HepG2 (cell line): Measurements from ENCODE around the gene SNX9. TPM values are rescaled to one million over a fixed set of nuclear protein-coding genes. Genes with fewer than 3 reads are reported as not detected.

Experiments
- CENPT ChIP-seq: sonication (generic); formaldehyde crosslinking; IDR thresholded peaks from 2 replicates; pipeline ENCODE4 v1.8.0; 2022; ENCODE audit warnings: low read depth, mild to moderate bottlenecking, moderate library complexity, missing genetic modification reagents
- FOSL2 ChIP-seq: sonication (generic); formaldehyde crosslinking; IDR thresholded peaks from 2 replicates; pipeline ENCODE4 v1.4.0; 2020; ENCODE audit warnings: missing genetic modification reagents
- FOXC1 ChIP-seq: sonication (generic); formaldehyde crosslinking; IDR thresholded peaks from 2 replicates; pipeline ENCODE4 v1.8.0; 2022; ENCODE audit warnings: mild to moderate bottlenecking, missing genetic modification reagents, borderline replicate concordance
- HINFP ChIP-seq: sonication (generic); formaldehyde crosslinking; IDR thresholded peaks from 2 replicates; pipeline ENCODE4 v1.4.0; 2020; ENCODE audit warnings: low read depth, mild to moderate bottlenecking, missing genetic modification reagents
- HMGXB4 ChIP-seq, 2 experiments: sonication (generic) in 1 of 2; formaldehyde crosslinking in 1 of 2; IDR thresholded peaks; 2 replicates each; pipeline versions ENCODE4 v1.4.0 to v1.6.1; 2018 to 2020; ENCODE audit warnings: missing genetic modification reagents in 2 of 2, borderline replicate concordance in 1 of 2, low read depth in 1 of 2, mild to moderate bottlenecking in 1 of 2, missing biosample characterization in 1 of 2
- HNF1B ChIP-seq: sonication (generic); formaldehyde crosslinking; IDR thresholded peaks from 2 replicates; pipeline ENCODE4 v1.5.1; 2020; ENCODE audit warnings: mild to moderate bottlenecking, moderate library complexity, missing genetic modification reagents
- KAT8 ChIP-seq: IDR thresholded peaks from 2 replicates; pipeline ENCODE4 v1.6.1; 2016; ENCODE audit warnings: missing genetic modification reagents, missing compliant biosample characterization
- KDM2A ChIP-seq: sonication (generic); formaldehyde crosslinking; IDR thresholded peaks from 2 replicates; pipeline ENCODE4 v1.4.0; 2020; ENCODE audit warnings: low read depth, missing genetic modification reagents, borderline replicate concordance
- LCORL ChIP-seq, 2 experiments: fragments of 450-650 bp in 1 of 2; sonication (generic) in 1 of 2; formaldehyde crosslinking in 1 of 2; IDR thresholded peaks; 2 replicates each; pipeline versions ENCODE4 v1.5.0 to v1.6.1; 2017 to 2020; ENCODE audit warnings: antibody characterized with exemption in 1 of 2, missing genetic modification reagents in 1 of 2
- MXI1 ChIP-seq: IDR thresholded peaks from 3 replicates; pipeline ENCODE4 v1.6.1; 2012; ENCODE audit warnings: low read depth, low read length, inconsistent platforms, borderline replicate concordance
- POGZ ChIP-seq: sonication (generic); formaldehyde crosslinking; IDR thresholded peaks from 2 replicates; pipeline ENCODE4 v1.4.0; 2020; ENCODE audit warnings: mild to moderate bottlenecking, missing genetic modification reagents
- POLR2AphosphoS2 ChIP-seq: IDR thresholded peaks from 2 replicates; pipeline ENCODE4 v1.6.1; 2011; ENCODE audit warnings: low read depth, low read length, improper control_type of control experiment
- RBM22 ChIP-seq: fragments of 200-400 bp; formaldehyde crosslinking; optimal IDR thresholded peaks from 2 replicates; pipeline ENCODE3; 2017; ENCODE audit warnings: mild to moderate bottlenecking, low read length, moderate library complexity
- SMAD3 ChIP-seq: sonication (generic); formaldehyde crosslinking; IDR thresholded peaks from 2 replicates; pipeline ENCODE4 v1.4.0; 2020; ENCODE audit warnings: missing genetic modification reagents
- SMARCE1 ChIP-seq: fragments of 450-650 bp; IDR thresholded peaks from 2 replicates; pipeline ENCODE4 v1.6.1; 2017; ENCODE audit warnings: borderline replicate concordance
- SP5 ChIP-seq: IDR thresholded peaks from 2 replicates; pipeline ENCODE4 v1.6.1; 2016; ENCODE audit warnings: low read depth, borderline replicate concordance
- TEAD3 ChIP-seq: optimal IDR thresholded peaks from 2 replicates; pipeline ENCODE3; 2016; ENCODE audit warnings: borderline replicate concordance
- XRCC5 ChIP-seq: fragments of 200-400 bp; formaldehyde crosslinking; optimal IDR thresholded peaks from 2 replicates; pipeline ENCODE3; 2017; ENCODE audit warnings: mild to moderate bottlenecking, low read length
- ZBTB25 ChIP-seq: IDR thresholded peaks from 2 replicates; pipeline ENCODE4 v1.6.1; 2018; ENCODE audit warnings: missing genetic modification reagents
- ZFP41 ChIP-seq: sonication (generic); formaldehyde crosslinking; IDR thresholded peaks from 2 replicates; pipeline ENCODE4 v1.4.0; 2020; ENCODE audit warnings: mild to moderate bottlenecking, missing genetic modification reagents, borderline replicate concordance
- ZMYM4 ChIP-seq: sonication (generic); formaldehyde crosslinking; IDR thresholded peaks from 2 replicates; pipeline ENCODE4 v1.8.1; 2023; ENCODE audit warnings: mild to moderate bottlenecking, missing genetic modification reagents
- ZNF207 ChIP-seq: fragments of 450-650 bp; IDR thresholded peaks from 2 replicates; pipeline ENCODE4 v1.6.1; 2016; ENCODE audit warnings: antibody characterized with exemption, borderline replicate concordance
- ZNF580 ChIP-seq: IDR thresholded peaks from 2 replicates; pipeline ENCODE4 v1.6.1; 2016; ENCODE audit warnings: low read depth, borderline replicate concordance
- polyA plus RNA-seq, 8 experiments: library from polyadenylated mRNA; depleted of rRNA in 3 of 8; stranded (reverse) in 7 of 8; unstranded in 1 of 8; fragments of >200 nt; fragmentation: Illumina TruSeq in 4 of 8; extraction: Trizol in 4 of 8; gene quantifications; 2 replicates each; pipeline versions ENCODE4 v1.2.1 to v1.2.3, GENCODE V29; 2011 to 2016; ENCODE audit warnings: low read depth in 4 of 8, missing spikeins in 1 of 8, mixed read lengths in 1 of 8; ENCODE audit not compliant: insufficient read depth in 1 of 8
- total RNA-seq, 5 experiments: library from RNA; depleted of rRNA; stranded (reverse); fragments of >200 nt; fragmentation: Illumina TruSeq; extraction: Trizol; gene quantifications; 2 replicates each; pipeline ENCODE4 v1.2.3, GENCODE V29; 2016; ENCODE audit warnings: low read depth in 1 of 5

Gene SNX9
- total and polyA plus RNA-seq, 2 of the 13 experiments (the other 11 are each of a cell fraction or from before 2014, with no cell fraction given) = 21.9 to 36.0 TPM

- TF ChIP-seq HMGXB4 (CRISPR knock-in tag; IDR thresholded peaks at IDR 0.05; ENCODE audit: borderline replicate concordance in 1 of 2, low read depth in 1 of 2) (peak; percentile 31 to 56; a peak in 1 of 4 replicates), MXI1 (0 out of 3 replicates have a peak, but pooled peaks have one; percentile 35), FOSL2 (CRISPR knock-in tag) (0 out of 2 replicates have a peak, but pooled peaks have one; percentile 30), ZNF580 (CRISPR knock-in tag) (peak; percentile 85; the same call in 1 of the 2 replicates), CENPT (CRISPR knock-in tag) (no peak), KAT8 (0 out of 2 replicates have a peak, but pooled peaks have one; percentile 18), KDM2A (CRISPR knock-in tag) (peak; percentile 56; the same call in 1 of the 2 replicates), ZBTB25 (CRISPR knock-in tag) (0 out of 2 replicates have a peak, but pooled peaks have one; percentile 34), RBM22 (peak; percentile 38), ZNF207 (no peak), HNF1B (CRISPR knock-in tag) (0 out of 2 replicates have a peak, but pooled peaks have one; percentile 15), ZFP41 (CRISPR knock-in tag) (no peak), FOXC1 (CRISPR knock-in tag) (peak; percentile 41; the same call in 1 of the 2 replicates), LCORL (IDR thresholded peaks at IDR 0.05) (no peak), LCORL (CRISPR knock-in tag; IDR thresholded peaks at IDR 0.05) (no peak), POGZ (CRISPR knock-in tag) (no peak), SP5 (0 out of 2 replicates have a peak, but pooled peaks have one; percentile 24), POLR2AphosphoS2 (no peak), SMARCE1 (no peak), ZMYM4 (peak; percentile 33; the same call in 1 of the 2 replicates), TEAD3 (CRISPR knock-in tag) (peak; percentile 8), SMAD3 (CRISPR knock-in tag) (0 out of 2 replicates have a peak, but pooled peaks have one; percentile 40), XRCC5 (peak; percentile 77), HINFP (CRISPR knock-in tag) (no peak)
Observed at GRCh38 chr6:157873735-157874344, 50.8 kb downstream of the SNX9 start (continued).
